ENCODE data around the gene PRR3.
"Not testable (repeated sequence)": the region's sequence is repeated elsewhere in the genome, so short reads cannot be mapped to it uniquely, and the experiment has no call there.

The PRR3 gene

DNA sequence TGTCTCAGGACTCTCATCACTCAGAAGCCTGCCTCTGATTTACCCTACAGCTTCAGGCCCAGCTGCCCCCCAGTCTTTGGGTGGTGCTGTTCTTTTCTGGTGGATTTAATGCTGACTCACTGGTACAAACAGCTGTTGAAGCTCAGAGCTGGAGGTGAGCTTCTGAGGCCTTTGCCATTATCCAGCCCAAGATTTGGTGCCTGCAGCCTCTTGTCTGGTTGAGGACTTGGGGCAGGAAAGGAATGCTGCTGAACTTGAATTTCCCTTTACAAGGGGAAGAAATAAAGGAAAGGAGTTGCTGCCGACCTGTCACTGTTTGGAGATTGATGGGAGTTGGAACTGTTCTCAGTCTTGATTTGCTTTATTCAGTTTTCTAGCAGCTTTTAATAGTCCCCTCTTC is 33.9 kb downstream of the PRR3 start:
- Histone ChIP-seq H3K9ac (ENCODE audit: low read depth in 1 of 2, low read length in 2 of 2) (no peak overlapping the region), H3K4me1 (ENCODE audit: control insufficient read depth in 1 of 2, insufficient read depth in 2 of 2, low read length in 2 of 2) (no peaks in the 10 kb centered on the region), H3K36me3 (ENCODE audit: control insufficient read depth in 1 of 2, insufficient read depth in 2 of 2, low read length in 2 of 2) (peaks cover 26 to 71% of the 10 kb centered on the region in 2 donors), H3K27me3 (ENCODE audit: control insufficient read depth in 1 of 2, insufficient read depth in 2 of 2, low read length in 2 of 2) (no peaks in the 10 kb centered on the region), H3K27ac (ENCODE audit: low read depth, low read length) (no peak overlapping the region), H3K4me3 (ENCODE audit: low read depth in 1 of 2, low read length in 2 of 2) (no peak overlapping the region), H3K9me3 (ENCODE audit: control insufficient read depth in 1 of 2, low read length in 2 of 2) (no peaks in the 10 kb centered on the region)

DNA sequence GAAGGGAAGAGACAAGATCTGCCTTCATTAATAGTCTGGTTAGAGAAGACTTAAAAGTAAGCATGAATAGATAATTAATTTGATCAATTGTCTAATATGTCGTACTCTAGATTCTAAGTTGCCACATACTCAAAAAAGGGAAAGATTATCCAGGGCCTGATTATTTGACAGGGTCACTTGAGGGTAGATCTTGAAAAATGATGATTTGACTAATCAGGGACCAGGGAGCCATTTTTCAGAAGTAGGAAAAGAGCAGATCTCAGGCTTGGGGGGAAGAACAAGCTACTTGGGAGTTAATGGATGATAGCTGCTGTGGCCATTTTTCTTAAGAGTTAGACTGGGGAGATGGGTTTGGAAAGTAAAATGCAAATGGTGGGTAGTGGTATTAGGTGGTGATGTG is 35.2 kb downstream of the PRR3 start:
- Histone ChIP-seq H3K36me3 (ENCODE audit: control insufficient read depth in 1 of 2, insufficient read depth in 2 of 2, low read length in 2 of 2) (peaks cover 19 to 58% of the 10 kb centered on the region in 2 donors), H3K27ac (ENCODE audit: low read depth, low read length) (no peak overlapping the region), H3K27me3 (ENCODE audit: control insufficient read depth in 1 of 2, insufficient read depth in 2 of 2, low read length in 2 of 2) (no peaks in the 10 kb centered on the region), H3K9ac (ENCODE audit: low read depth in 1 of 2, low read length in 2 of 2) (no peak overlapping the region), H3K9me3 (ENCODE audit: control insufficient read depth in 1 of 2, low read length in 2 of 2) (no peaks in the 10 kb centered on the region), H3K4me3 (ENCODE audit: low read depth in 1 of 2, low read length in 2 of 2) (no peak overlapping the region), H3K4me1 (ENCODE audit: control insufficient read depth in 1 of 2, insufficient read depth in 2 of 2, low read length in 2 of 2) (no peaks in the 10 kb centered on the region)

DNA sequence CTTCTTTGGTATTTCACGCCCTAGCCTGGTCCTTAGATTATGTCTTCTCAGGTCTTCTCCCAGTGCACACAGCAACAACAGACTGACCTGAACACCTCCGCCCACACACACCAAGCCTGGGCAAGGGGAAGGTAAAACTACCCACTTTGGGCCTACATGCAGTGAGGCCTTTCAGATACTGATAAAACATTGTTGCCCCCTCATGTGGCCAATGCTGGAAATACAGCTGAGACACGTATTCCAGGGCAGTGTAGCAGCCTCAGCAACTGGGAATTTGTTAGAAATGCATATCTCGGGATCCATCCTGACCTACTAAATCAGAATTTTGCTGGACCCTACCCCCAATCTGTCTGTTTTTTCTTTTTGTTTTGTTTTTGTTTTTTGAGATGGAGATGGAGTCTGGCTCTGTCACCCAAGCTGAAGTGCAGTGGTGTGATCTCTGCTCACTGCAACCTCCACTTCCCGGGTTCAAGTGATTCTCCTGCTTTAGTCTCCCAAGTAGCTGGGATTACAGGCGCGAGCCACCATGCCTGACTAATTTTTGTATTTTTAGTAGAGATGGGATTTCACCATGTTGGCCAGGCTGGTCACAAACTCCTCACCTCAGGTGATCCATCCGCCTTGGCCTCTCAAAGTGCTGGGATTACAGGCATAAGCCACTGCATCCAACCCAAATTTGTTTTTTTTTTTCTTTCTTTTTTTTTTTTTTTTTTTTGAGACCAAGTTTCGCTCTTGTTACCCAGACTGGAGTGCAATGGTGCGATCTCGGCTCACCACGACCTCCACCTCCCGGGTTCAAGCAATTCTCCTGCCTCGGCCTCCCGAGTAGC is 40.4 kb downstream of the PRR3 start:
- H3K4me3 ChIP-seq (ENCODE audit: low read depth in 1 of 2, low read length in 2 of 2); H3K27ac ChIP-seq (ENCODE audit: low read depth, low read length); H3K4me1 ChIP-seq (ENCODE audit: control insufficient read depth in 1 of 2, insufficient read depth in 2 of 2, low read length in 2 of 2); H3K27me3 ChIP-seq (ENCODE audit: control insufficient read depth in 1 of 2, insufficient read depth in 2 of 2, low read length in 2 of 2); H3K9me3 ChIP-seq (ENCODE audit: control insufficient read depth in 1 of 2, low read length in 2 of 2): not testable (repeated sequence)
- Histone ChIP-seq H3K36me3 (ENCODE audit: control insufficient read depth in 1 of 2, insufficient read depth in 2 of 2, low read length in 2 of 2) (peaks cover 22 to 34% of the 10 kb centered on the region in 2 donors), H3K9ac (ENCODE audit: low read depth in 1 of 2, low read length in 2 of 2) (peak overlapping the region in 1 of 2 donors; percentile 15)

DNA sequence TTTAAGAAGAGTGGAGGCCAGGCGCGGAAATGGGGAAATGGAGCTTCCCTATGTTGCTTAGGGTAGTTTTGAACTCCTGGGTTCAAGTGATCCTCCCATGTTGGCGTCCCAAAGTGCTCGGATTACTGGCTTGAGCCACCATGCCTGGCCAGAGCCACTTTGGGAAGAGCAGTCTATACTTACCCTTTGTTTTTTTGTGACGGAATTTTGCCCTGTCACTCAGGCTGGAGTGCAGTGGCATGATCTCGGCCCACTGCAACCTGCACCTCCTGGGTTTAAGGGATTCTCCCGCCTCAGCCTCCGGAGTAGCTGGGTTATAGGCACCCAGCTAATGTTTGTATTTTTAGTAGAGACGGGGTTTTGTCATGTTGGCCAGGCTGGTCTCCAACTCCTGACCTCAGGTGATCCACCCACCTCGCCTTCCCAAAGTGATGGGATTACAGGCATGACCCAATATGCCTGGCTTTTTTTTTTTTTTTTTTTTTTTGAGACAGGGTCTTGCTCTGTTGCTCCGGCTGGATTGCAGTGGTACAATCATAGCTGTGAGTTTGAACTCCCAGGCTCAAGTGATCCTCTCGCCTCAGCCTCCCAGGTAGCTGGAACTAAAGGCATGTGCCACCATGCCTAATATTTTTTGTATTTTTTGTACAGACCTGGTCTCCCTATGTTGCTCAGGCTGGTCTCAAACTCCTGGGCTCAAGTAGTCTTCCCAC is 42.0 kb downstream of the PRR3 start:
- Histone ChIP-seq H3K4me3 (ENCODE audit: low read depth in 1 of 2, low read length in 2 of 2) (no peak overlapping the region), H3K36me3 (ENCODE audit: control insufficient read depth in 1 of 2, insufficient read depth in 2 of 2, low read length in 2 of 2) (peaks cover 35 to 48% of the 10 kb centered on the region in 2 donors), H3K27ac (ENCODE audit: low read depth, low read length) (no peak overlapping the region), H3K9me3 (ENCODE audit: control insufficient read depth in 1 of 2, low read length in 2 of 2) (no peaks in the 10 kb centered on the region), H3K9ac (ENCODE audit: low read depth in 1 of 2, low read length in 2 of 2) (no peak overlapping the region), H3K27me3 (ENCODE audit: control insufficient read depth in 1 of 2, insufficient read depth in 2 of 2, low read length in 2 of 2) (no peaks in the 10 kb centered on the region), H3K4me1 (ENCODE audit: control insufficient read depth in 1 of 2, insufficient read depth in 2 of 2, low read length in 2 of 2) (no peaks in the 10 kb centered on the region)

DNA sequence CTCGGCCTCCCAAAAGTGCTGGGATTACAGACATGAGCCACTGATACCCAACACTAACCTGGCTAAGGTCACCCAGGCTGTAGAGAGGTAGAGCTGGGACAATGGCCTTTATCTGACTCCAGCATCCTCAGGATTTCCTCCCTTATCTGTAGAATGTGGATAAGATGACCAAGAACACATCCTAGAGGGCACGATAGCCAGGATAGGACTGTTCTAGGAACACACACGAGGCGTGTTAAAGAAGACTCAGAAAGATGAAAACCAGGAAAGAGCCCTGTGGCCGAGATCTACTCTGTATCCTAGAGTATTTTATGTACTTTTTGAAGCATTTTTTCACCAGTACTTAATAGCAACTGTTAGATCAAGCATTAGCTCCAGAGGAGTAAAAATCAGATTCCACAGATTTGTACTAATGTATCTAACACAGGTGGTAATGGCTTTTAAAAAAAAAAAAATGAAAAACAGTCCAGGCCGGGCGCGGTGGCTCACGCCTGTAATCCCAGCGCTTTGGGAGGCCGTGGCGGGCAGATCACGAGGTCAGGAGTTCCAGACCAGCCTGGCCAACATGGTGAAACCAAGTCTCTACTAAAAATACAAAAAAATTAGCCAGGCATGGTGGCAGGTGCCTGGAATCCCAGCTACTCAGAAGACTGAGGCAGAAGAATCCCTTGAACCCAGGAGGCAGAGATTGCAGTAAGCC is 42.7 kb downstream of the PRR3 start:
- Histone ChIP-seq H3K9me3 (ENCODE audit: control insufficient read depth in 1 of 2, low read length in 2 of 2) (no peaks in the 10 kb centered on the region), H3K9ac (ENCODE audit: low read depth in 1 of 2, low read length in 2 of 2) (no peak overlapping the region), H3K36me3 (ENCODE audit: control insufficient read depth in 1 of 2, insufficient read depth in 2 of 2, low read length in 2 of 2) (peaks cover 42 to 48% of the 10 kb centered on the region in 2 donors), H3K27ac (ENCODE audit: low read depth, low read length) (no peak overlapping the region), H3K4me1 (ENCODE audit: control insufficient read depth in 1 of 2, insufficient read depth in 2 of 2, low read length in 2 of 2) (no peaks in the 10 kb centered on the region), H3K4me3 (ENCODE audit: low read depth in 1 of 2, low read length in 2 of 2) (no peak overlapping the region), H3K27me3 (ENCODE audit: control insufficient read depth in 1 of 2, insufficient read depth in 2 of 2, low read length in 2 of 2) (no peaks in the 10 kb centered on the region)

DNA sequence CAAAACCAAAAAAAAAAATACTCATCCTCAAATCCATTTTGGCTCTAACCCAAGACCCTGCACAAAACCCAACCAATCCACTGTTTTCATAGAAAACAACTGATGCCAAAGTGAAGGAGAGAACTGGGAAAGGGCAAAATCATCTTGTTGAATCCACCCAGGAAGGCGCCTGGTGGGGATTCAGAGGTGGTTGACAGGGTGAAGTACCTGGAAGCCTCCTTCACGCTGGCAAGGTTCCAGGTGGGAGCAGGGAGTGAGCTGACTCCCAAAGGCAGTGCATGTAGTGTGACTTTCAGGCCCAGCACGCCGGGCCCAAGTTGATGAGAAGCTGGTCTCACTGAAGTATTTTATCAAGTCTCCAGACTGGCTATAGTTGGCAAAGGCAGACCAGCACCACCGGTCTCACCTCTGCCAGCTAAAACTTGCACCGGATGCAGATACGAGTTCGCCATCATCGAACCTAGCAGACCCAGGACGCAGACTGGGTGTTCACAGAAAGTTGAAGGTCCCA is 43.4 kb downstream of the PRR3 start:
- Histone ChIP-seq H3K27ac (ENCODE audit: low read depth, low read length) (no peak overlapping the region), H3K4me1 (ENCODE audit: control insufficient read depth in 1 of 2, insufficient read depth in 2 of 2, low read length in 2 of 2) (no peaks in the 10 kb centered on the region), H3K36me3 (ENCODE audit: control insufficient read depth in 1 of 2, insufficient read depth in 2 of 2, low read length in 2 of 2) (peaks cover 48 to 52% of the 10 kb centered on the region in 2 donors), H3K9ac (ENCODE audit: low read depth in 1 of 2, low read length in 2 of 2) (no peak overlapping the region), H3K9me3 (ENCODE audit: control insufficient read depth in 1 of 2, low read length in 2 of 2) (no peaks in the 10 kb centered on the region), H3K27me3 (ENCODE audit: control insufficient read depth in 1 of 2, insufficient read depth in 2 of 2, low read length in 2 of 2) (no peaks in the 10 kb centered on the region), H3K4me3 (ENCODE audit: low read depth in 1 of 2, low read length in 2 of 2) (no peak overlapping the region)

DNA sequence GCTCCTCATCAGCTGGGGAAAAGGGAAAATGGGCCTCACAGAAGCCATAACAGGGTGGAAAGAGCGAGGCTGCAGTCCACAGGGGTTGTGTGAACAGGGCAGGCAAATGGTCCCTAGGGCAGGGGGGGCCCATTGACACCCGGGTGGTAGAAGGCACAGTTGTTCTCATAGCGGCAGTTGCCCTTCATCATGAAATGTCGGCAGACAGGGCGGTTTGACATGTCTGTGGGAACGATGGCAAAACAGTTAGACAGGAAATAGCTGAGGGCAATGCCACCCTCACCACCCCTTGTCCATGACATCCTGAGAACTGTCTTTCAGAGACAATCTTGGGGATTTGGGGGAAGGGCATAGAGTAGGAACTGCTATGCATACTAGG is 44.3 kb downstream of the PRR3 start:
- Histone ChIP-seq H3K4me1 (ENCODE audit: control insufficient read depth in 1 of 2, insufficient read depth in 2 of 2, low read length in 2 of 2) (no peaks in the 10 kb centered on the region), H3K4me3 (ENCODE audit: low read depth in 1 of 2, low read length in 2 of 2) (no peak overlapping the region), H3K9ac (ENCODE audit: low read depth in 1 of 2, low read length in 2 of 2) (no peak overlapping the region), H3K36me3 (ENCODE audit: control insufficient read depth in 1 of 2, insufficient read depth in 2 of 2, low read length in 2 of 2) (peaks cover 55 to 60% of the 10 kb centered on the region in 2 donors), H3K27me3 (ENCODE audit: control insufficient read depth in 1 of 2, insufficient read depth in 2 of 2, low read length in 2 of 2) (no peaks in the 10 kb centered on the region), H3K9me3 (ENCODE audit: control insufficient read depth in 1 of 2, low read length in 2 of 2) (no peaks in the 10 kb centered on the region), H3K27ac (ENCODE audit: low read depth, low read length) (no peak overlapping the region)

DNA sequence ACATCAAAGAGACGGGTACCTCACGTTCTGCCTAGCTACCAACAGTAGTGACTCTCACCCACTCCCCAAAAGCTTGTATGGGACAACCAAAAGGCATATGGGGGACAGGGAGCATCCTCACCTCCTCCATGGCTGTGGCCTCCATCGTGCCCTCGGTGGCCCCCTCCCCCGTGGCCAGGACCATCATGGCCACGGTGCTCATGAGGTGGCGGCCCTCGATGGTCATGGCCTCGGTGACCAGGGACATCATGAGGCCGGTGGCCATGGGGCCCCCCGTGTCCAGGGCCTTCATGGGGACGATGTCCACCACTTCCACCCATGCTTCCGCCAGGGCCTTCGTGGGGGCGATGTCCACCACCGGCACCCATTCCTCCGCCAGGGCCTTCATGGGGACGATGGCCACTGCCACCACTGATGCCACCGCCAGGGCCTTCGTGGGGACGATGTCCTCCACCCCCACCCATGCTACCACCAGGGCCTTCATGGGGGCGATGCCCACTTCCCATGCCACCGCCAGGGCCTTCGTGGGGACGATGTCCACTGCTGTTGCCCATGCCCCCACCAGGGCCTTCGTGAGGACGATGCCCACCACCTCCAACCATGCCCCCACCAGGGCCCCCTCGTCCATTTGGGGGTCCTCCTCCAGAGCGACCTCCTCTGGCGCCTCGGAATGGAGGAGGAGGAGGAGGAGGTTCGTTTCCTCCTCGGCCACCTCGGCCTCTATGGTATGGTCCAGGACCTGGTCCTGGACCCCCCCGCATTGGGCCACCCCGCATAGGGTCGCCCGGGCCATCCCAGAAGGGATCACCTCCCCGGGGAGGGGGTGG is 44.9 kb downstream of the PRR3 start:
- peaks cover 61 to 66% of the 10 kb centered on the region in 2 donors for H3K36me3 ChIP-seq (ENCODE audit: control insufficient read depth in 1 of 2, insufficient read depth in 2 of 2, low read length in 2 of 2)
- H3K9me3 ChIP-seq (ENCODE audit: control insufficient read depth in 1 of 2, low read length in 2 of 2), result no peaks in the 10 kb centered on the region
- no peak overlapping the region for H3K27ac ChIP-seq (ENCODE audit: low read depth, low read length)
- H3K27me3 ChIP-seq (ENCODE audit: control insufficient read depth in 1 of 2, insufficient read depth in 2 of 2, low read length in 2 of 2), result no peaks in the 10 kb centered on the region
- H3K4me1 ChIP-seq (ENCODE audit: control insufficient read depth in 1 of 2, insufficient read depth in 2 of 2, low read length in 2 of 2), result no peaks in the 10 kb centered on the region
- H3K4me3 ChIP-seq (ENCODE audit: low read depth in 1 of 2, low read length in 2 of 2), result no peak overlapping the region
- H3K9ac ChIP-seq (ENCODE audit: low read depth in 1 of 2, low read length in 2 of 2), result no peak overlapping the region

DNA sequence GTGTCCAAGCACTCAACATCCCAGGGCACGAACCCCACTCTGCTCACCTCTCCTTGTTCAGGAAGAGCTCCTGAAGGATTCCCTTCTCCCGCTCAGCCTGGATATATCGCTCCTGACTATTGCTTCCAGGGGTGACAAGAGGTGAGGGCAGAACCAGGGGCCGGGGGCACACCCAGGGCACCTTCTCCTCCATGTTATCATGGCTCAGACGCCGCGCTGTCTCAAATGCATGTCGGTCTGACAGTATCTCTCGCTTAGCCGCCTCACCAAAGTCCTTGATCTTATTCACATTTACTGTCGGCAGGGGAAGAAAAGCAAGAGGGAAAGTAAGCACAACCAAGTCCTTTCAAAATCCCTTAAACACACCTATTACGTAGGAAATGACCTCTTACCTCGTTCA is 46.9 kb downstream of the PRR3 start:
- no peaks in the 10 kb centered on the region for H3K9me3 ChIP-seq (ENCODE audit: control insufficient read depth in 1 of 2, low read length in 2 of 2)
- no peak overlapping the region for H3K27ac ChIP-seq (ENCODE audit: low read depth, low read length)
- no peaks in the 10 kb centered on the region for H3K27me3 ChIP-seq (ENCODE audit: control insufficient read depth in 1 of 2, insufficient read depth in 2 of 2, low read length in 2 of 2)
- peaks cover 72 to 82% of the 10 kb centered on the region in 2 donors for H3K36me3 ChIP-seq (ENCODE audit: control insufficient read depth in 1 of 2, insufficient read depth in 2 of 2, low read length in 2 of 2)
- H3K4me3 ChIP-seq (ENCODE audit: low read depth in 1 of 2, low read length in 2 of 2), result no peak overlapping the region
- no peaks in the 10 kb centered on the region for H3K4me1 ChIP-seq (ENCODE audit: control insufficient read depth in 1 of 2, insufficient read depth in 2 of 2, low read length in 2 of 2)
- H3K9ac ChIP-seq (ENCODE audit: low read depth in 1 of 2, low read length in 2 of 2), result no peak overlapping the region

Measured in duodenal mucosa (tissue), 2 donors.